ENCODE measurements around the gene POLG. TPM values are rescaled to one million over a fixed set of nuclear protein-coding genes. Genes with fewer than 3 reads are reported as not detected.

The POLG gene
- total RNA-seq, 4 donors from 2014 or later = 52.9 to 93.3 (median 66.9) TPM

Small RNAs within 50 kb of the gene (small RNA-seq; reads per million reads assigned to genes)
- not detected for gene MIR6766

Other genes starting within 250 kb of the POLG start
- gene ABHD2, start 246.4 kb downstream of the POLG start, total RNA-seq = 100 to 1,000 TPM in 1 of 4 donors, 10 to 100 TPM in 3; 53.3 to 110 (median 68.6) TPM
- gene RLBP1, start 113.2 kb downstream of the POLG start, total RNA-seq = not detected
- gene FANCI, start 90.8 kb downstream of the POLG start, total RNA-seq = 1 to 10 TPM; 3.3 to 6.6 (median 4.2) TPM
- 10 to 100 TPM in 1 of 4 donors, under 1 TPM in 1, not detected in 2; 0.46 to 15.5 TPM for gene RHCG, start 161.8 kb upstream of the POLG start, total RNA-seq
- gene TICRR, start 240.6 kb upstream of the POLG start, total RNA-seq = under 1 TPM in 3 of 4 donors, not detected in 1; 0.09 to 0.79 (median 0.36) TPM

Data from omental fat pad (tissue), 4 donors.